Panc1 (cell line): ENCODE results near the gene SPRN. TPM values are rescaled to one million over a fixed set of nuclear protein-coding genes. Genes with fewer than 3 reads are reported as not detected.

Experiments used
- ATAC-seq: fragments of 200-7000 bp; cut with Tn5 transposase; 2 replicates; pipeline ENCODE4 v1.9.1; 2020; ENCODE audit warnings: mild to moderate bottlenecking, moderate library complexity
- BruUV-seq: library from RNA; stranded (reverse); fragments of 400-500 nt; replicated peaks from 2 replicates; lab custom pipeline; 2021; lab: Mats Ljungman, UMichigan
- CTCF ChIA-PET: fragments of 300-600 bp; sonication (Branson Sonifier 250); formaldehyde crosslinking; loops from one replicate; lab custom pipeline; 2022; ENCODE audit warnings: antibody characterized with exemption; lab: Charles Lee
- POLR2A ChIA-PET: fragments of 300-600 bp; sonication (Branson Sonifier 250); formaldehyde crosslinking; loops from one replicate; lab custom pipeline; 2022; ENCODE audit warnings: antibody characterized with exemption; lab: Charles Lee
- DNase-seq: peaks from one replicate; pipeline ENCODE4 v3.0.0-alpha.2; 2010; ENCODE audit warnings: low read depth, low spot score
- H3K27ac ChIP-seq: 2 replicates; pipeline ENCODE4 v1.5.1; 2011; ENCODE audit warnings: mild to moderate bottlenecking, low read length, inconsistent platforms
- H3K27me3 ChIP-seq: fragments of 200-500 bp; sonication (Bioruptor generic); 2 replicates; pipeline ENCODE4 v1.6.0; 2014; ENCODE audit warnings: low read length, inconsistent platforms; ENCODE audit not compliant: control insufficient read depth, insufficient read depth
- H3K36me3 ChIP-seq: fragments of 200-500 bp; sonication (Bioruptor generic); 2 replicates; pipeline ENCODE4 v1.5.1; 2014; ENCODE audit warnings: inconsistent platforms, mild to moderate bottlenecking, low read length, moderate library complexity; ENCODE audit not compliant: control insufficient read depth, insufficient read depth
- H3K4me1 ChIP-seq: 2 replicates; pipeline ENCODE4 v1.5.1; 2011; ENCODE audit warnings: inconsistent platforms, mild to moderate bottlenecking, low read length, moderate library complexity; ENCODE audit not compliant: control insufficient read depth, insufficient read depth
- H3K4me3 ChIP-seq, 2 experiments: 2 replicates each; pipeline ENCODE4 v1.5.1; 2011 to 2012; ENCODE audit warnings: low read depth in 2 of 2, low read length in 2 of 2, mild to moderate bottlenecking in 2 of 2, inconsistent platforms in 1 of 2, moderate library complexity in 1 of 2
- H3K9me3 ChIP-seq: fragments of 200-500 bp; sonication (Bioruptor generic); 2 replicates; pipeline ENCODE4 v1.5.1; 2014; ENCODE audit warnings: low read depth, mild to moderate bottlenecking, inconsistent platforms, low read length, moderate library complexity; ENCODE audit not compliant: control insufficient read depth, insufficient read depth
- POLR2AphosphoS5 ChIP-seq: IDR thresholded peaks from 2 replicates; pipeline ENCODE4 v1.6.1; 2012; ENCODE audit warnings: mild to moderate bottlenecking, low read depth, low read length, moderate library complexity
- SIN3A ChIP-seq: IDR thresholded peaks from 2 replicates; pipeline ENCODE4 v1.6.1; 2012; ENCODE audit warnings: low read depth, mild to moderate bottlenecking, low read length, moderate library complexity, borderline replicate concordance; ENCODE audit not compliant: insufficient read depth
- TCF7L2 ChIP-seq: IDR thresholded peaks from 2 replicates; pipeline ENCODE4 v1.6.1; 2011; ENCODE audit warnings: mild to moderate bottlenecking, low read depth, low read length, inconsistent platforms
- in situ Hi-C: cut with HindIII; loops from 2 replicates; pipeline ENCODE4 v1.10.0; 2016; ENCODE audit warnings: low sequenced_read_pairs, low pct_unique_long_range_greater_than_20kb
- intact Hi-C: fragments of 100-400 bp; cut with micrococcal nuclease; formaldehyde crosslinking; loops from one replicate; pipeline ENCODE4 v1.10.0; 2022; ENCODE audit not compliant: unreplicated experiment
- microRNA-seq: library from miRNA; unstranded; fragments of <30 nt; microRNA quantifications from one replicate; pipeline ENCODE4 v1.1.0, GENCODE V29; 2020; ENCODE audit not compliant: unreplicated experiment
- total RNA-seq: library from RNA; stranded (reverse); gene quantifications from one replicate; pipeline ENCODE4 v1.2.1, GENCODE V29; 2021; ENCODE audit not compliant: unreplicated experiment
- TF ChIP-seq, protein P1 (sequence below), 2 experiments: IDR thresholded peaks; 2 replicates each; pipeline ENCODE4 v1.6.1; 2011 to 2012; ENCODE audit warnings: low read depth in 2 of 2, control low read depth in 1 of 2, low read length in 1 of 2, mild to moderate bottlenecking in 1 of 2, moderate library complexity in 1 of 2; ENCODE audit not compliant: insufficient read depth in 1 of 2
- TF ChIP-seq, protein P2 (sequence below): fragments of 450-650 bp; IDR thresholded peaks from 2 replicates; pipeline ENCODE4 v1.5.1; 2017; ENCODE audit warnings: mild to moderate bottlenecking

SPRN gene
- total RNA-seq, 1 experiment from 2014 or later = 0.64 TPM

DNA sequence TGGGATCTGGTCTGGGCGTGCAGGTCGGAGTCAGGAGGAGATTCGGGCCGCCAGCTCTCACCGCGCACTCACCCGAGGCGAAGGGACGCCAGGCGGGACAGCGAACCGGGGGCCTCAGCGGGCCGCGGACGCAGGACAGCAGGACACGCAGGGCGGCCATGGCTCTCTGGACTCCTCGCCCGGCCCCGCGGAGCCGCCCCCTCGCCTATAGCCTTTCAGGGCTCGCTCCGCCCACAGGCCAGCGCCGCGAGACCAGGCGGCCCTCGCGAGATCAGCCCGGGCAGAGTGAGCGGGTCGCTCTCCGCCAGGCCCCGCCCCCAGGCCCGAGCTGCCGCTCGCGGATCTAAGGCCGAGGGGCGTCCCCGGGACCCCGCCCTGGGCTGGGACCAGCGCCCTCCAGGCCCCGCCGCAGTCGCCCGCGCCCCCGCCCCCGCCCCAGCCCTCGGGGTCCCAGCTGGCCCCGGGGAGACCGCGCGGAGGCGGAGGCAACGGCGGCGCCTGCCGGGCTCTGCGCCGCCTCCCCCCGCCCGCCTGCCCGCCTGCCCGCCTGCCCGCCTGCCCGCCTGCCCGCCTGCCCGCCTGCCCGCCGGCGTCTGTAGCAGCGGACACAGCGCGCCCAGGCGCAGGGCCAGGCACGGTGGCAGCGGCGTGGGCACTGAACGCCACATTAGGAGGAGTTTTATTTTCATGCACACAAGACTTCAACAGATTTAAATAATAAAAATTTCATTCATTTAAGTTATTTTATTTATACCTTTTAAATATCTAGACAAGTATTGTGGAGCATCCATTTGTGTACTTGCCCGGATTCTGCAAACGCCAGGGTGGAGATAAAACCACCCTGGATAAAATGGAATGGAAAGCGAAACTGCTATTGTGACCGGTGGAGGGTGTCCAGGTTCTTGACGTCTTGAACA is 51.0 kb downstream of the SPRN start, which contains the start of gene ECHS1:
TSS of gene ECHS1 (minus strand) at position 181 of the 917 bp plus-strand sequence. CDS start at position 160, 21 bp downstream.
- intact Hi-C loops (no loop called here), in situ Hi-C loops (no loop called here)
- Histone ChIP-seq H3K9me3 (no peaks in the 10 kb centered on the region), H3K36me3 (peaks cover 10% of the 10 kb centered on the region; the same call in 1 of the 2 replicates), H3K4me3 (peak within 1 kb of the TSS; percentile 57 to 59), H3K27me3 (no peaks in the 10 kb centered on the region), H3K4me1 (peaks cover 9% of the 10 kb centered on the region), H3K27ac (peak within 1 kb of the TSS; percentile 86)
- ATAC-seq (peak; percentile 98), DNase-seq (peak; percentile 55)
- CTCF ChIA-PET = no interaction called here
- TF ChIP-seq TCF7L2 = no peak
- TF ChIP-seq SIN3A = peak; percentile 91; the same call in 1 of the 2 replicates
- TF ChIP-seq, protein P1, sequence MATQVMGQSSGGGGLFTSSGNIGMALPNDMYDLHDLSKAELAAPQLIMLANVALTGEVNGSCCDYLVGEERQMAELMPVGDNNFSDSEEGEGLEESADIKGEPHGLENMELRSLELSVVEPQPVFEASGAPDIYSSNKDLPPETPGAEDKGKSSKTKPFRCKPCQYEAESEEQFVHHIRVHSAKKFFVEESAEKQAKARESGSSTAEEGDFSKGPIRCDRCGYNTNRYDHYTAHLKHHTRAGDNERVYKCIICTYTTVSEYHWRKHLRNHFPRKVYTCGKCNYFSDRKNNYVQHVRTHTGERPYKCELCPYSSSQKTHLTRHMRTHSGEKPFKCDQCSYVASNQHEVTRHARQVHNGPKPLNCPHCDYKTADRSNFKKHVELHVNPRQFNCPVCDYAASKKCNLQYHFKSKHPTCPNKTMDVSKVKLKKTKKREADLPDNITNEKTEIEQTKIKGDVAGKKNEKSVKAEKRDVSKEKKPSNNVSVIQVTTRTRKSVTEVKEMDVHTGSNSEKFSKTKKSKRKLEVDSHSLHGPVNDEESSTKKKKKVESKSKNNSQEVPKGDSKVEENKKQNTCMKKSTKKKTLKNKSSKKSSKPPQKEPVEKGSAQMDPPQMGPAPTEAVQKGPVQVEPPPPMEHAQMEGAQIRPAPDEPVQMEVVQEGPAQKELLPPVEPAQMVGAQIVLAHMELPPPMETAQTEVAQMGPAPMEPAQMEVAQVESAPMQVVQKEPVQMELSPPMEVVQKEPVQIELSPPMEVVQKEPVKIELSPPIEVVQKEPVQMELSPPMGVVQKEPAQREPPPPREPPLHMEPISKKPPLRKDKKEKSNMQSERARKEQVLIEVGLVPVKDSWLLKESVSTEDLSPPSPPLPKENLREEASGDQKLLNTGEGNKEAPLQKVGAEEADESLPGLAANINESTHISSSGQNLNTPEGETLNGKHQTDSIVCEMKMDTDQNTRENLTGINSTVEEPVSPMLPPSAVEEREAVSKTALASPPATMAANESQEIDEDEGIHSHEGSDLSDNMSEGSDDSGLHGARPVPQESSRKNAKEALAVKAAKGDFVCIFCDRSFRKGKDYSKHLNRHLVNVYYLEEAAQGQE (IDR thresholded peaks at IDR 0.05; ENCODE audit: insufficient read depth in 1 of 2, low read depth in 2 of 2, low read length in 1 of 2) = no peak
- TF ChIP-seq POLR2AphosphoS5 = peak; percentile 88
- POLR2A ChIA-PET = no interaction called here
- no TSS peak for BruUV-seq

DNA sequence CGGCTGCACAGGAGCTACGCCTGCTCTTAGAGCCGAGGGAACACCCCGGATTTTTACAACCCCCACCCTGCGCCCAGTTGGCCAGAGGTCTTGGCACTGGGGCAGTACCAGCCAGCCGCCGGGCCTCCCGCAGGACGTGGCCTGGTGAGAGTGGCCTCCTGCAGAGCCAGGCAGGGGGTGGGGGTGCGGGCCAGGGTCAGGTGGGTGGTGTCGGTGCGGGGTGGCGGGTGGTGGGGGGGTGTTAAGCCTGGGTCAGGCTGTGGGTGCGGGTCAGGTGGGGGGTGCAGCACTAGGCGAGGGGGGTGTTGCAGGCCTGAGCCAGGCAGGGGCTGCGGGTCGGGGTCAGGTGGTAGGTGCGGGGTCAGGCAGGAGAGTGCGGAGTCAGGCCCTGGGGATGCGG is 51.9 kb downstream of the SPRN start:
- CTCF ChIA-PET = no interaction called here
- Histone ChIP-seq H3K4me1 (peaks cover 9% of the 10 kb centered on the region), H3K27ac (no peak overlapping the region), H3K4me3 (peak overlapping the region; percentile 7 to 26), H3K27me3 (no peaks in the 10 kb centered on the region), H3K9me3 (no peaks in the 10 kb centered on the region), H3K36me3 (peaks cover 12% of the 10 kb centered on the region; the same call in 1 of the 2 replicates)
- no TSS peak for BruUV-seq
- no peak for ATAC-seq
- intact Hi-C loops = no loop called here
- in situ Hi-C loops = no loop called here
- POLR2A ChIA-PET = no interaction called here
- TF ChIP-seq, protein P1 (IDR thresholded peaks at IDR 0.05; ENCODE audit: insufficient read depth in 1 of 2, low read depth in 2 of 2, low read length in 1 of 2) = no peak
- TF ChIP-seq SIN3A (no peak), TCF7L2 (no peak), POLR2AphosphoS5 (no peak)
- TF ChIP-seq, protein P2, sequence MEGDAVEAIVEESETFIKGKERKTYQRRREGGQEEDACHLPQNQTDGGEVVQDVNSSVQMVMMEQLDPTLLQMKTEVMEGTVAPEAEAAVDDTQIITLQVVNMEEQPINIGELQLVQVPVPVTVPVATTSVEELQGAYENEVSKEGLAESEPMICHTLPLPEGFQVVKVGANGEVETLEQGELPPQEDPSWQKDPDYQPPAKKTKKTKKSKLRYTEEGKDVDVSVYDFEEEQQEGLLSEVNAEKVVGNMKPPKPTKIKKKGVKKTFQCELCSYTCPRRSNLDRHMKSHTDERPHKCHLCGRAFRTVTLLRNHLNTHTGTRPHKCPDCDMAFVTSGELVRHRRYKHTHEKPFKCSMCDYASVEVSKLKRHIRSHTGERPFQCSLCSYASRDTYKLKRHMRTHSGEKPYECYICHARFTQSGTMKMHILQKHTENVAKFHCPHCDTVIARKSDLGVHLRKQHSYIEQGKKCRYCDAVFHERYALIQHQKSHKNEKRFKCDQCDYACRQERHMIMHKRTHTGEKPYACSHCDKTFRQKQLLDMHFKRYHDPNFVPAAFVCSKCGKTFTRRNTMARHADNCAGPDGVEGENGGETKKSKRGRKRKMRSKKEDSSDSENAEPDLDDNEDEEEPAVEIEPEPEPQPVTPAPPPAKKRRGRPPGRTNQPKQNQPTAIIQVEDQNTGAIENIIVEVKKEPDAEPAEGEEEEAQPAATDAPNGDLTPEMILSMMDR = no peak
- DNase-seq = no peak

Small RNA genes lying within 50 kb of the gene (microRNA-seq; reads per million reads assigned to microRNA genes)
- gene MIR3944 = 6.7 reads per million, percentile 20 among the genes with 10 or more reads in this experiment

Other genes starting within 250 kb of the SPRN start
- not detected for gene UTF1, start 194.4 kb downstream of the SPRN start, total RNA-seq
- not detected for gene VENTX, start 186.8 kb downstream of the SPRN start, total RNA-seq
- gene ADAM8, start 147.8 kb downstream of the SPRN start, total RNA-seq = 3.7 TPM
- 93.7 TPM for gene TUBGCP2, start 115.8 kb downstream of the SPRN start, total RNA-seq
- 93.8 TPM for gene ZNF511, start 115.7 kb downstream of the SPRN start, total RNA-seq
- 1.9 TPM for gene CALY, start 87.7 kb downstream of the SPRN start, total RNA-seq
- gene PRAP1, start 77.3 kb downstream of the SPRN start, total RNA-seq = 0.21 TPM
- 39.6 TPM for gene FUOM, start 66.6 kb downstream of the SPRN start, total RNA-seq
- gene ECHS1, start 51.3 kb downstream of the SPRN start, total RNA-seq = 165 TPM
- gene PAOX, start 45.4 kb downstream of the SPRN start, total RNA-seq = 9.3 TPM
- 96.4 TPM for gene MTG1, start 30.5 kb downstream of the SPRN start, total RNA-seq
- gene SCART1, start 29.3 kb upstream of the SPRN start, total RNA-seq = 0.57 TPM
- gene CYP2E1, start 102.7 kb upstream of the SPRN start, total RNA-seq = 1.1 TPM
- not detected for gene SYCE1, start 141.0 kb upstream of the SPRN start, total RNA-seq
- gene FRG2B, start 202.2 kb upstream of the SPRN start, total RNA-seq = not detected